Measurements from ENCODE around the gene ACO1.

DNA sequence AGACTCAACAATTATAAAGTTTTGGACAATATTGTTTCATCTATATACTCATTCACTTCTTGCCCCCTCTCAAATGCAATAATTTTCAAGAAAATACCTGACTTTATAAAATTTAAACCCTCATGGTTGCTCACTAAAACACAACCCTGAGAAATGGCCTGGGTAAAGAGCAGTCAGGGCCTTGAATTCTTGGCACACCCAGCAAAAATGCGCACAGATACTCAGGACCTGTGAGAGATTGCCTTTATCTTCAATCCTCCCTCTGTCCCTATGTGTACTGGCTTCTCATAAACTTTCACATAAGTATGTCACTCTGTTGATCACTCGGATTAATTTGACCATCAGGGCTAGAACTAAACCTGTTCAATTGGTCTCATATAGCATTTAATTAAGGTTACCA is 12.8 kb upstream of the ACO1 start:
- TF ChIP-seq, protein P1, sequence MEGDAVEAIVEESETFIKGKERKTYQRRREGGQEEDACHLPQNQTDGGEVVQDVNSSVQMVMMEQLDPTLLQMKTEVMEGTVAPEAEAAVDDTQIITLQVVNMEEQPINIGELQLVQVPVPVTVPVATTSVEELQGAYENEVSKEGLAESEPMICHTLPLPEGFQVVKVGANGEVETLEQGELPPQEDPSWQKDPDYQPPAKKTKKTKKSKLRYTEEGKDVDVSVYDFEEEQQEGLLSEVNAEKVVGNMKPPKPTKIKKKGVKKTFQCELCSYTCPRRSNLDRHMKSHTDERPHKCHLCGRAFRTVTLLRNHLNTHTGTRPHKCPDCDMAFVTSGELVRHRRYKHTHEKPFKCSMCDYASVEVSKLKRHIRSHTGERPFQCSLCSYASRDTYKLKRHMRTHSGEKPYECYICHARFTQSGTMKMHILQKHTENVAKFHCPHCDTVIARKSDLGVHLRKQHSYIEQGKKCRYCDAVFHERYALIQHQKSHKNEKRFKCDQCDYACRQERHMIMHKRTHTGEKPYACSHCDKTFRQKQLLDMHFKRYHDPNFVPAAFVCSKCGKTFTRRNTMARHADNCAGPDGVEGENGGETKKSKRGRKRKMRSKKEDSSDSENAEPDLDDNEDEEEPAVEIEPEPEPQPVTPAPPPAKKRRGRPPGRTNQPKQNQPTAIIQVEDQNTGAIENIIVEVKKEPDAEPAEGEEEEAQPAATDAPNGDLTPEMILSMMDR (IDR thresholded peaks at IDR 0.05), result no peak
- TF ChIP-seq POLR2A (IDR thresholded peaks at IDR 0.05) (no peak), EP300 (IDR thresholded peaks at IDR 0.05) (no peak)
